Esophagus squamous epithelium (tissue), 4 donors: Measurements from ENCODE around the gene MOB3B.

Source experiments
- POLR2A ChIP-seq, 4 donors: fragments of 450-650 bp; IDR thresholded peaks; one replicate each; pipeline ENCODE4 v1.6.1; 2017; ENCODE audit warnings: antibody characterized with exemption in 4 of 4, mild to moderate bottlenecking in 4 of 4, moderate library complexity in 3 of 4
- TF ChIP-seq, protein P1 (sequence below), 6 experiments: fragments of 450-650 bp in 4 of 6; fragments of 200-600 bp in 2 of 6; sonication (generic) in 2 of 6; IDR thresholded peaks; one replicate each; pipeline ENCODE4 v1.5.1; 2016 to 2019; ENCODE audit warnings: antibody characterized with exemption in 6 of 6, mild to moderate bottlenecking in 4 of 6, moderate library complexity in 4 of 6

GRCh38 chr9:27476870-27477515 is 52.6 kb downstream of the MOB3B start:
- no peak for TF ChIP-seq POLR2A (IDR thresholded peaks at IDR 0.05)
- TF ChIP-seq, protein P1, sequence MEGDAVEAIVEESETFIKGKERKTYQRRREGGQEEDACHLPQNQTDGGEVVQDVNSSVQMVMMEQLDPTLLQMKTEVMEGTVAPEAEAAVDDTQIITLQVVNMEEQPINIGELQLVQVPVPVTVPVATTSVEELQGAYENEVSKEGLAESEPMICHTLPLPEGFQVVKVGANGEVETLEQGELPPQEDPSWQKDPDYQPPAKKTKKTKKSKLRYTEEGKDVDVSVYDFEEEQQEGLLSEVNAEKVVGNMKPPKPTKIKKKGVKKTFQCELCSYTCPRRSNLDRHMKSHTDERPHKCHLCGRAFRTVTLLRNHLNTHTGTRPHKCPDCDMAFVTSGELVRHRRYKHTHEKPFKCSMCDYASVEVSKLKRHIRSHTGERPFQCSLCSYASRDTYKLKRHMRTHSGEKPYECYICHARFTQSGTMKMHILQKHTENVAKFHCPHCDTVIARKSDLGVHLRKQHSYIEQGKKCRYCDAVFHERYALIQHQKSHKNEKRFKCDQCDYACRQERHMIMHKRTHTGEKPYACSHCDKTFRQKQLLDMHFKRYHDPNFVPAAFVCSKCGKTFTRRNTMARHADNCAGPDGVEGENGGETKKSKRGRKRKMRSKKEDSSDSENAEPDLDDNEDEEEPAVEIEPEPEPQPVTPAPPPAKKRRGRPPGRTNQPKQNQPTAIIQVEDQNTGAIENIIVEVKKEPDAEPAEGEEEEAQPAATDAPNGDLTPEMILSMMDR (IDR thresholded peaks at IDR 0.05), result no peak
